GM20000 (cell line): Measurements from ENCODE around the gene DDTL.
"Not testable (repeated sequence)": the region's sequence is repeated elsewhere in the genome, so short reads cannot be mapped to it uniquely, and the experiment has no call there.

ENCODE experiments used
- DNase-seq: peaks from one replicate; pipeline ENCODE4 v3.0.0; 2012; ENCODE audit warnings: low spot score
- CTCF ChIP-seq: IDR thresholded peaks from 2 replicates; pipeline ENCODE4 v1.5.1; 2012; ENCODE audit warnings: mild to moderate bottlenecking, control low read depth; ENCODE audit errors: extremely low read depth, missing control alignments

The DDTL gene

GRCh38 chr22:23954193-23954990 is 12.3 kb upstream of the DDTL start:
- DNase-seq, result not testable (repeated sequence)

- not testable (repeated sequence) for DNase-seq
These were observed 11.7 kb upstream of the DDTL start for GRCh38 chr22:23954991-23955305.

GRCh38 chr22:23955886-23956285 is 10.8 kb upstream of the DDTL start:
- not testable (repeated sequence) for DNase-seq

GRCh38 chr22:23956301-23956900 is 10.3 kb upstream of the DDTL start:
- peak; percentile 73 for DNase-seq
- TF ChIP-seq CTCF, result peak; percentile 88

- not testable (repeated sequence) for DNase-seq
These were observed 5.5 kb upstream of the DDTL start, which contains the start of gene GSTT2B for GRCh38 chr22:23961084-23961771. Gene GSTT2B (minus strand): TSS chr22:23961195. CDS start chr22:23961131, 64 bp downstream.

- not testable (repeated sequence) for DNase-seq
These were observed 594 bp upstream of the DDTL start for GRCh38 chr22:23966094-23966493.

- TF ChIP-seq CTCF, result no peak
- DNase-seq, result no peak
These were observed 2.4 kb downstream of the DDTL start for GRCh38 chr22:23969071-23969470.

- DNase-seq, result no peak
These were observed 3.5 kb downstream of the DDTL start for GRCh38 chr22:23970201-23970641.

GRCh38 chr22:23970816-23971486 is 4.3 kb downstream of the DDTL start:
- no peak for DNase-seq
- TF ChIP-seq CTCF, result no peak

More at GRCh38 chr22:23970201-23970641, 3.5 kb downstream of the DDTL start:
- TF ChIP-seq CTCF, result no peak

GRCh38 chr22:23971927-23972326 is 5.2 kb downstream of the DDTL start:
- not testable (repeated sequence) for DNase-seq

GRCh38 chr22:23974345-23974744 is 7.7 kb downstream of the DDTL start, which contains the start of gene DDT:
Gene DDT (minus strand): TSS chr22:23974441. CDS start chr22:23974414, 27 bp downstream.
- DNase-seq, result not testable (repeated sequence)

- not testable (repeated sequence) for DNase-seq
These were observed 8.2 kb downstream of the DDTL start for GRCh38 chr22:23974836-23975352.

- not testable (repeated sequence) for DNase-seq
These were observed 10.6 kb downstream of the DDTL start for GRCh38 chr22:23977304-23977703.

- not testable (repeated sequence) for DNase-seq
These were observed 13.0 kb downstream of the DDTL start, which contains the start of gene GSTT2 for GRCh38 chr22:23979557-23980240. Gene GSTT2 (plus strand): TSS chr22:23980134.
